Astrocyte of the spinal cord (primary cell): ENCODE results near the gene CDK1.
"Not testable (repeated sequence)": the region's sequence is repeated elsewhere in the genome, so short reads cannot be mapped to it uniquely, and the experiment has no call there.

Experiments
- DNase-seq: peaks from one replicate; pipeline ENCODE4 v3.0.0; 2011; ENCODE audit warnings: low read depth, low spot score
- H3K4me3 ChIP-seq: 2 replicates; pipeline ENCODE4 v1.5.1; 2011; ENCODE audit warnings: low read depth, mild to moderate bottlenecking, low read length, moderate library complexity
- CTCF ChIP-seq: IDR thresholded peaks from 2 replicates; pipeline ENCODE4 v1.5.1; 2012; ENCODE audit warnings: low read depth, mild to moderate bottlenecking, low read length, inconsistent platforms
- in situ Hi-C: cut with HindIII; loops from 2 replicates; pipeline ENCODE4 v1.10.0; 2017; ENCODE audit warnings: low sequenced_read_pairs

CDK1 gene

GRCh38 chr10:60822809-60823208 lies 44.5 kb downstream of the CDK1 start:
- no peak for DNase-seq
- no peak for TF ChIP-seq CTCF
- H3K4me3 ChIP-seq = no peak overlapping the region
- in situ Hi-C loops = no loop called here

- no peak for DNase-seq
- in situ Hi-C loops = no loop called here
- no peak for TF ChIP-seq CTCF
- H3K4me3 ChIP-seq = no peak overlapping the region
These were observed 45.0 kb downstream of the CDK1 start for GRCh38 chr10:60823324-60823723.

GRCh38 chr10:60825520-60825919 lies 47.2 kb downstream of the CDK1 start:
- in situ Hi-C loops = no loop called here
- no peak overlapping the region for H3K4me3 ChIP-seq
- no peak for TF ChIP-seq CTCF
- no peak for DNase-seq

GRCh38 chr10:60827791-60828488 lies 49.7 kb downstream of the CDK1 start:
- in situ Hi-C loops = no loop called here
- no peak for TF ChIP-seq CTCF
- DNase-seq = peak; percentile 82
- H3K4me3 ChIP-seq = no peak overlapping the region

GRCh38 chr10:60828489-60828852 lies 50.2 kb downstream of the CDK1 start:
- TF ChIP-seq CTCF = no peak
- no peak overlapping the region for H3K4me3 ChIP-seq
- no peak for DNase-seq
- in situ Hi-C loops = no loop called here

GRCh38 chr10:60832136-60832535 lies 53.9 kb downstream of the CDK1 start:
- H3K4me3 ChIP-seq, in situ Hi-C loops, DNase-seq: not testable (repeated sequence)

GRCh38 chr10:60834401-60834800 lies 56.1 kb downstream of the CDK1 start:
- no peak overlapping the region for H3K4me3 ChIP-seq
- no peak for TF ChIP-seq CTCF
- no peak for DNase-seq
- in situ Hi-C loops = no loop called here
